H1 (cell line): ENCODE measurements around the gene CAMK2G. TPM values are rescaled to one million over a fixed set of nuclear protein-coding genes. Genes with fewer than 3 reads are reported as not detected.

Experiments used
- CREB1 ChIP-seq: IDR thresholded peaks from 2 replicates; pipeline ENCODE4 v1.6.1; 2012; ENCODE audit warnings: inconsistent platforms
- KDM1A ChIP-seq: fragments of 200-600, 300-600 bp; sonication (generic); IDR thresholded peaks from 2 replicates; pipeline ENCODE4 v1.7.1; 2016; ENCODE audit warnings: mild to moderate bottlenecking, low read length, borderline replicate concordance
- PHF8 ChIP-seq: fragments of 200-600 bp; sonication (generic); conservative IDR thresholded peaks from 2 replicates; pipeline ENCODE4 v1.7.1; 2012; ENCODE audit warnings: low read depth, mild to moderate bottlenecking, inconsistent platforms, low read length, moderate library complexity
- TAF7 ChIP-seq: optimal IDR thresholded peaks from 2 replicates; pipeline ENCODE3; 2011; ENCODE audit warnings: low read depth, mild to moderate bottlenecking, inconsistent platforms, low read length, moderate library complexity, borderline replicate concordance
- polyA plus RNA-seq, 7 experiments: library from polyadenylated mRNA; depleted of rRNA in 3 of 7; stranded (reverse) in 5 of 7; unstranded in 2 of 7; fragments of >200 nt in 5 of 7; fragments of 200-250 nt in 2 of 7; gene quantifications; 1 replicate in 5 of 7; 2 replicates in 1 of 7; 4 replicates in 1 of 7; pipeline versions ENCODE4 v1.2.1 to v1.2.3, GENCODE V29; 2011 to 2013; ENCODE audit warnings: missing spikeins in 2 of 7, mixed read lengths in 2 of 7
- total RNA-seq: library from RNA; stranded (reverse); fragmentation: NEBNext Ultra II Directional; extraction: Animal tissue kit (Norgen Biotek cat#: 25700); gene quantifications from 2 replicates; pipeline ENCODE4 v1.2.1, GENCODE V29; 2021

CAMK2G gene
- total and polyA plus RNA-seq, 2 of the 8 experiments (the other 6 are each of a cell fraction or from before 2014, with no cell fraction given): 28.9 to 31.7 TPM

DNA sequence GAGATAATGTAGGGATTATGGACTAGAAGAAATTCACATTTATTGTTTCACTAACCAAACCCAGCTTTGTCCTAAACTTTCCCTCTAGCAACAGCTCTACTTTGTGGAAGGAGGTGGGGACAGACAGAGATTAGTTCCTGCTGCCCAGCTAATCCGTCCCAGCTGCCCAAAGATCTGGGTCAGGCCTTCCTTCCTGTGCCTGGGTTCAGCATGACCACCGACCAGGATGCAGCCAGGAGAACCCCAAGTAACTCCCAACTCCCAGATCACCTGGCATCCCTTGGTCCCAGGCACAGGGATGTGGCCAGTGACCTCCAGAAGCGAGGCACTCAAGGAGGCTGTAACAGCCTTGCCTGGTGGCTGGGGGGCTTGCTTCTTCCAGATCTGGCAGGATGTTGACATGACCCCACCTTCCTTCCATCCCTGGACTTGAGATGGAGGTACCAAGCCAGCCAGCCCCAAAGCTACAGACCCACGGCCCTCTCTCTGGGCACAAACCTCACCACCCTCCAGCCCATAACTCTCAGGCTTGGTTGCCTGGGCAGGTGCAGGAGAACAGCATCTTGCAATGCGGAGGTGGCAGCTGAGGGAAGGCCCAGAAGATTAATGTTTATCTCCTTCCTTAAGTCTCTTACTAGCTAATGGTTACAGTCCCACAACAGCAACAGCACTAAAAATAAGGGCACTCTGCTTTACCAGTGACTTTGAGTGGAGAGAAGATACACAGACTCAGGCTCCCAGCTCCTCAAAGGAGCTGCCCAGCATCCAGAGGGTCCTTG lies 11.1 kb downstream of the CAMK2G start (continued):
- TF ChIP-seq PHF8 (no peak), CREB1 (no peak), KDM1A (no peak), TAF7 (no peak)
